Keratinocyte (primary cell): Measurements from ENCODE around the gene TOP3B. TPM values are rescaled to one million over a fixed set of nuclear protein-coding genes. Genes with fewer than 3 reads are reported as not detected.

Experiments
- DNase-seq: peaks from one replicate; pipeline ENCODE4 v3.0.0-alpha.2; 2011; ENCODE audit warnings: low read depth, missing footprints, low spot score
- FAIRE-seq: peaks from 2 replicates; lab custom pipeline; 2011; peaks lifted over from hg19 to GRCh38; lab: Jason Lieb, UNC
- H2AFZ ChIP-seq: 2 replicates; pipeline ENCODE4 v1.6.0; 2012; ENCODE audit warnings: low read length, control low read depth, inconsistent platforms; ENCODE audit not compliant: control insufficient read depth
- H3K27ac ChIP-seq: 2 replicates; pipeline ENCODE4 v1.5.1; 2011; ENCODE audit warnings: low read length; ENCODE audit not compliant: control insufficient read depth, insufficient read depth
- H3K27me3 ChIP-seq: 3 replicates; pipeline ENCODE4 v1.6.0; 2011; ENCODE audit warnings: low read length; ENCODE audit not compliant: control insufficient read depth, insufficient read depth; ENCODE audit errors: extremely low read depth
- H3K36me3 ChIP-seq, 2 experiments: 2 replicates in 1 of 2; 3 replicates in 1 of 2; pipeline ENCODE4 v1.5.1; 2011; ENCODE audit warnings: low read length in 2 of 2, mild to moderate bottlenecking in 1 of 2; ENCODE audit not compliant: control insufficient read depth in 2 of 2, insufficient read depth in 2 of 2; ENCODE audit errors: extremely low read depth in 1 of 2
- H3K4me1 ChIP-seq: 3 replicates; pipeline ENCODE4 v1.5.1; 2011; ENCODE audit warnings: low read length; ENCODE audit not compliant: control insufficient read depth, insufficient read depth; ENCODE audit errors: extremely low read depth
- H3K4me2 ChIP-seq: 3 replicates; pipeline ENCODE4 v1.6.0; 2011; ENCODE audit warnings: low read depth, low read length; ENCODE audit not compliant: control insufficient read depth, insufficient read depth; ENCODE audit errors: extremely low read depth
- H3K4me3 ChIP-seq, 3 experiments: fragments of 200-600 bp in 1 of 3; sonication (generic) in 1 of 3; 2 replicates in 2 of 3; 3 replicates in 1 of 3; pipeline ENCODE4 v1.5.1; 2011 to 2016; ENCODE audit warnings: low read length in 3 of 3, mild to moderate bottlenecking in 3 of 3, control low read depth in 2 of 3, inconsistent platforms in 1 of 3, low read depth in 1 of 3, mixed read lengths in 1 of 3, mixed run types in 1 of 3, moderate library complexity in 1 of 3; ENCODE audit not compliant: control insufficient read depth in 2 of 3, insufficient read depth in 2 of 3; ENCODE audit errors: extremely low read depth in 1 of 3
- H3K79me2 ChIP-seq: 2 replicates; pipeline ENCODE4 v1.6.0; 2012; ENCODE audit warnings: low read length; ENCODE audit not compliant: control insufficient read depth, insufficient read depth
- H3K9ac ChIP-seq: 3 replicates; pipeline ENCODE4 v1.6.0; 2011; ENCODE audit warnings: low read length; ENCODE audit not compliant: control insufficient read depth, insufficient read depth; ENCODE audit errors: extremely low read depth
- H3K9me1 ChIP-seq: 3 replicates; pipeline ENCODE4 v1.6.0; 2011; ENCODE audit warnings: low read length; ENCODE audit not compliant: control insufficient read depth, insufficient read depth; ENCODE audit errors: extremely low read depth
- H3K9me3 ChIP-seq: 2 replicates; pipeline ENCODE4 v1.5.1; 2012; ENCODE audit warnings: low read depth, low read length; ENCODE audit not compliant: control insufficient read depth
- H4K20me1 ChIP-seq: 3 replicates; pipeline ENCODE4 v1.6.0; 2011; ENCODE audit warnings: low read length; ENCODE audit not compliant: control insufficient read depth, insufficient read depth; ENCODE audit errors: extremely low read depth
- EZH2 ChIP-seq: IDR thresholded peaks from one replicate; pipeline ENCODE4 v1.6.1; 2012; ENCODE audit warnings: inconsistent platforms, mild to moderate bottlenecking, low read length, moderate library complexity
- dilution Hi-C: fragments of 300-500 bp; cut with MboI; formaldehyde crosslinking; loops from one replicate; pipeline ENCODE4 v1.7.0; 2020; ENCODE audit warnings: low sequenced_read_pairs; ENCODE audit not compliant: extremely low pct_ligation_motif_present
- polyA plus RNA-seq, 5 experiments: library from polyadenylated mRNA; depleted of rRNA in 3 of 5; stranded (reverse) in 3 of 5; stranded (forward) in 1 of 5; unstranded in 1 of 5; fragments of >200 nt; gene quantifications; 1 replicate in 1 of 5; 2 replicates in 3 of 5; 3 replicates in 1 of 5; pipeline versions ENCODE4 v1.2.1 to v1.2.3, GENCODE V29; 2011 to 2012; ENCODE audit warnings: missing spikeins in 2 of 5, low read depth in 1 of 5, low replicate concordance in 1 of 5
- TF ChIP-seq, protein P1 (sequence below), 3 experiments: IDR thresholded peaks in 1 of 3; conservative IDR thresholded peaks in 1 of 3; optimal IDR thresholded peaks in 1 of 3; 2 replicates in 2 of 3; 3 replicates in 1 of 3; pipeline versions ENCODE3 to v1.5.1; 2011; ENCODE audit warnings: low read length in 3 of 3, mild to moderate bottlenecking in 3 of 3, moderate library complexity in 2 of 3, control low read depth in 1 of 3, inconsistent platforms in 1 of 3; ENCODE audit not compliant: insufficient read depth in 2 of 3; ENCODE audit errors: extremely low read depth in 1 of 3

TOP3B gene
- polyA plus RNA-seq, 1 donor (not counting 4 experiments of a cell fraction or from before 2014, with no cell fraction given): 13.8 TPM

DNA sequence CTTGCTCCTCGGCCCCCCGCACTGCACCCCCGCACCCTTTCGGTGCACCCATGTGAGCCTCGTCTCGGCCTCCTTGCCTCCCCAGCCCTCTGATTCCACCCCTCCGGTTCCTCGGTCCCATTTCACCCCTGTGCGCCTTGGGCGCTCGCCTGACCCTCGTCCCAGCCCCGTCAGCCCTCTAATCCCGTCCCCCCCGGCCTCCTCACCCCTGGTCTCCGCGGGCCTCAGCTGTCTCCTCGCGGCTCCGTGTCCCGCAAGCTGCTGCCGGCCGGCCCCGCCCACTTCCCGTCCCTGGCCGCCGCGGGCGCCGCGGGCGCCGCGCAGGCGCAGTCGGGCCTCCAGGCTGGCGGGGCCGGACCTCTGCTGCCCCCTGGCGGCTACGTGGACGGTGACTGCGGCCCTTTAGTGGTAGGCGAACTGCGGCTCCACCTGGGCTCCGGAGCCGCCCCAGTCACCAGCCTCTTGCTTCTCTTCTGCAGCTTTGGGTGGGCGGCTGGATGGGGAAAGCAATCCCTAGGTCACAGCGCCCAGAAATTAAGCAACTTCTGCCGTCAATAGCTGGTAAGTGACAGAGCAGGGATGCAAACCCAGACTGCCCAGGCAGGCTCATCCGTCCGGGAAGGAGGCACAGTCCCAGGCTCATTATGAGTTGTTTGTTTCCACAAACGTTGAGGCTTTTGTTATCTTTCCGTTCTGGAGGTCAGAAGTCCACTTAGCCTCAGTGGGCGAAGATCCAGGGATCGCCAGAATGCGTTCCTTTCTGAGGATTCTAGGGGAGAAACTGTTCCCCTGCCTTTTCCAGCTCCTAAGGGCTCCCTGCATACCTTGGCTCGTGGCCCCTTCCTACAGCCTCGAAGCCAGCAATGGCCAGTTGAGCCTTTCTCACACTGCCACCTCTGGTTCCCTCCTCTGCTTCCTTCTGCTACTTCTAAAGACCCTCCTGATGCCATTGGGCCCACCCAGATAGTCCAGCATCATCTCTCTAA is 29.7 kb downstream of the TOP3B start, which contains the start of gene PPM1F:
TSS of gene PPM1F (minus strand) at position 263 of the 986 bp plus-strand sequence. CDS start 6,800 bp downstream, outside the sequence.
- Histone ChIP-seq H3K27me3 (no peaks in the 10 kb centered on the region), H3K4me1 (peaks cover 7% of the 10 kb centered on the region), H3K9me1 (no peaks in the 10 kb centered on the region), H3K79me2 (peaks cover 31% of the 10 kb centered on the region), H3K36me3 (peaks cover 0 to 7% of the 10 kb centered on the region in 2 experiments), H3K27ac (peak within 1 kb of the TSS; percentile 63), H3K4me2 (peak within 1 kb of the TSS; percentile 87), H3K4me3 (peak within 1 kb of the TSS; percentile 69 to 76 (median 76)), H3K9me3 (no peaks in the 10 kb centered on the region), H2AFZ (peak within 1 kb of the TSS; percentile 78), H4K20me1 (no peaks in the 10 kb centered on the region), H3K9ac (peak within 1 kb of the TSS; percentile 81)
- dilution Hi-C loops: no loop called here
- TF ChIP-seq EZH2: no peak
- TF ChIP-seq, protein P1, sequence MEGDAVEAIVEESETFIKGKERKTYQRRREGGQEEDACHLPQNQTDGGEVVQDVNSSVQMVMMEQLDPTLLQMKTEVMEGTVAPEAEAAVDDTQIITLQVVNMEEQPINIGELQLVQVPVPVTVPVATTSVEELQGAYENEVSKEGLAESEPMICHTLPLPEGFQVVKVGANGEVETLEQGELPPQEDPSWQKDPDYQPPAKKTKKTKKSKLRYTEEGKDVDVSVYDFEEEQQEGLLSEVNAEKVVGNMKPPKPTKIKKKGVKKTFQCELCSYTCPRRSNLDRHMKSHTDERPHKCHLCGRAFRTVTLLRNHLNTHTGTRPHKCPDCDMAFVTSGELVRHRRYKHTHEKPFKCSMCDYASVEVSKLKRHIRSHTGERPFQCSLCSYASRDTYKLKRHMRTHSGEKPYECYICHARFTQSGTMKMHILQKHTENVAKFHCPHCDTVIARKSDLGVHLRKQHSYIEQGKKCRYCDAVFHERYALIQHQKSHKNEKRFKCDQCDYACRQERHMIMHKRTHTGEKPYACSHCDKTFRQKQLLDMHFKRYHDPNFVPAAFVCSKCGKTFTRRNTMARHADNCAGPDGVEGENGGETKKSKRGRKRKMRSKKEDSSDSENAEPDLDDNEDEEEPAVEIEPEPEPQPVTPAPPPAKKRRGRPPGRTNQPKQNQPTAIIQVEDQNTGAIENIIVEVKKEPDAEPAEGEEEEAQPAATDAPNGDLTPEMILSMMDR (optimal IDR thresholded peaks at IDR 0.05 in 1 of 3, IDR thresholded peaks at IDR 0.05 in 1 of 3, conservative IDR thresholded peaks at IDR 0.05 in 1 of 3; ENCODE audit: extremely low read depth in 1 of 3, insufficient read depth in 2 of 3, low read length in 3 of 3): peak; percentile 63 to 91 (median 83)
- DNase-seq (no peak), FAIRE-seq (no peak)

DNA sequence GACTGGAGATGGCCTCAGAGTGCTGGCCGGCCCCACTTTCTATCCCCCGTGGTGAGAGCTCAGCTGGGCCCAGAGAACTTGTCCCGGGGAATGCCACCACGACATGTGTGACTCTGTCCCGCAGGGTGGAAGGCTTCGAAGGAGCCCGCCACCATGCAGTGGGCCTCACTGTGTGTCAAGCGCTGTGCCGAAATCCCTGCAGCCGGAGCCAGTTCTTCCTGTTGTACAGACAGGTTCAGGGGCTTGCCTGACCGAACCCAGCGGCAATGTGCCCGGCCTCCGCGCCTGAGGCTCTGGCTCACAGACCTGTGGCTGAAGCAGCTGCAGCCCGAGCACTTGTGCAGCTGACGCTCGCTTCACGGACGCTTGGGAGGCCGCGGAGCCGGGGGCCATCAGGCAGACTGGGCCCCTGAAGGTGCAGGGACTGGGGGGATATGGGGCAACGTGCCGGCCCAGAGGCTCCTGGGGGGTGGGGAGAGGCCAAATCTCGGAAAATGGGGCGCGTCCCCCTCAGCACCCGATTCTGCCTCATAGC is 30.6 kb downstream of the TOP3B start:
- peak overlapping the region; percentile 48 for H3K9ac ChIP-seq
- peaks cover 0 to 7% of the 10 kb centered on the region in 2 experiments for H3K36me3 ChIP-seq
- no peaks in the 10 kb centered on the region for H3K9me3 ChIP-seq
- peaks cover 31% of the 10 kb centered on the region for H3K79me2 ChIP-seq
- no peaks in the 10 kb centered on the region for H3K27me3 ChIP-seq
- DNase-seq (no peak), FAIRE-seq (no peak)
- peak overlapping the region; percentile 69 to 76 (median 76) for H3K4me3 ChIP-seq
- peaks cover 16% of the 10 kb centered on the region for H3K4me1 ChIP-seq
- H3K27ac ChIP-seq: peak overlapping the region; percentile 10
- dilution Hi-C loops: no loop called here
- H4K20me1 ChIP-seq: no peaks in the 10 kb centered on the region
- H3K9me1 ChIP-seq: no peaks in the 10 kb centered on the region
- H2AFZ ChIP-seq: no peak overlapping the region
- peak overlapping the region; percentile 87 for H3K4me2 ChIP-seq
- TF ChIP-seq, protein P1 (optimal IDR thresholded peaks at IDR 0.05 in 1 of 3, IDR thresholded peaks at IDR 0.05 in 1 of 3, conservative IDR thresholded peaks at IDR 0.05 in 1 of 3; ENCODE audit: extremely low read depth in 1 of 3, insufficient read depth in 2 of 3, low read length in 3 of 3): no peak
- TF ChIP-seq EZH2: no peak
